Measurements from ENCODE around the gene OBSCN.

OBSCN gene

GRCh38 chr1:228349701-228350171 is 141.9 kb downstream of the OBSCN start:
- Mint-ChIP-seq H3K4me3 (no peak overlapping the region), H3K27me3 (ENCODE audit: low read depth, poor library complexity) (peaks cover 10% of the 10 kb centered on the region), H3K27ac (no peak overlapping the region), H3K36me3 (ENCODE audit: low read depth) (peaks cover 13% of the 10 kb centered on the region), H3K9me3 (no peaks in the 10 kb centered on the region), H3K4me1 (peaks cover 15% of the 10 kb centered on the region)
- peak; percentile 1 for DNase-seq
- TF ChIP-seq CTCF (IDR thresholded peaks at IDR 0.05): no peak

- H3K36me3 Mint-ChIP-seq (ENCODE audit: low read depth): peaks cover 13% of the 10 kb centered on the region
- no peak for DNase-seq
- no peak overlapping the region for H3K27ac Mint-ChIP-seq
- no peak overlapping the region for H3K4me3 Mint-ChIP-seq
- H3K9me3 Mint-ChIP-seq: no peaks in the 10 kb centered on the region
- no peak for TF ChIP-seq CTCF (IDR thresholded peaks at IDR 0.05)
- H3K27me3 Mint-ChIP-seq (ENCODE audit: low read depth, poor library complexity): peaks cover 10% of the 10 kb centered on the region
- peaks cover 17% of the 10 kb centered on the region for H3K4me1 Mint-ChIP-seq
Observed at GRCh38 chr1:228350179-228350742, 142.4 kb downstream of the OBSCN start.

GRCh38 chr1:228350831-228351781 is 143.3 kb downstream of the OBSCN start:
- DNase-seq: no peak
- Mint-ChIP-seq H3K27ac (no peak overlapping the region), H3K27me3 (ENCODE audit: low read depth, poor library complexity) (peaks cover 10% of the 10 kb centered on the region), H3K9me3 (no peaks in the 10 kb centered on the region), H3K36me3 (ENCODE audit: low read depth) (peaks cover 13% of the 10 kb centered on the region), H3K4me1 (peaks cover 17% of the 10 kb centered on the region), H3K4me3 (no peak overlapping the region)
- no peak for TF ChIP-seq CTCF (IDR thresholded peaks at IDR 0.05)

- Mint-ChIP-seq H3K9me3 (no peaks in the 10 kb centered on the region), H3K27me3 (ENCODE audit: low read depth, poor library complexity) (peaks cover 10% of the 10 kb centered on the region), H3K4me1 (peaks cover 9% of the 10 kb centered on the region), H3K27ac (no peak overlapping the region), H3K4me3 (no peak overlapping the region), H3K36me3 (ENCODE audit: low read depth) (peaks cover 14% of the 10 kb centered on the region)
- no peak for TF ChIP-seq CTCF (IDR thresholded peaks at IDR 0.05)
- DNase-seq: no peak
Observed at GRCh38 chr1:228351850-228352249, 144.0 kb downstream of the OBSCN start.

GRCh38 chr1:228352677-228353481 is 145.0 kb downstream of the OBSCN start:
- Mint-ChIP-seq H3K4me3 (no peak overlapping the region), H3K27ac (no peak overlapping the region), H3K36me3 (ENCODE audit: low read depth) (peaks cover 24% of the 10 kb centered on the region), H3K4me1 (peaks cover 7% of the 10 kb centered on the region), H3K9me3 (no peaks in the 10 kb centered on the region), H3K27me3 (ENCODE audit: low read depth, poor library complexity) (peaks cover 10% of the 10 kb centered on the region)
- DNase-seq: no peak
- TF ChIP-seq CTCF (IDR thresholded peaks at IDR 0.05): no peak
